ENCODE data around the gene TP73. TPM values are rescaled to one million over a fixed set of nuclear protein-coding genes. Genes with fewer than 3 reads are reported as not detected.
"Not testable (repeated sequence)": the region's sequence is repeated elsewhere in the genome, so short reads cannot be mapped to it uniquely, and the experiment has no call there.

Gene TP73
- total RNA-seq, 1 experiment from 2014 or later = 0.54 TPM

- CTCF ChIA-PET = no interaction called here
- H3K36me3 Mint-ChIP-seq (ENCODE audit: insufficient read depth, unreplicated experiment) = no peaks in the 10 kb centered on the region
- no peak overlapping the region for H3K4me3 Mint-ChIP-seq (ENCODE audit: low read depth, unreplicated experiment)
- no peak overlapping the region for H3K27ac Mint-ChIP-seq (ENCODE audit: unreplicated experiment)
- no peaks in the 10 kb centered on the region for H3K4me1 Mint-ChIP-seq (ENCODE audit: low read depth, unreplicated experiment)
- intact Hi-C loops (cut with micrococcal nuclease; ENCODE audit: unreplicated experiment) = loop anchor here (10.0 kb wide), 1 partner anchor 67 kb away; the partner anchor contains the start of genes TP73 and WRAP73
- no peaks in the 10 kb centered on the region for H3K9me3 Mint-ChIP-seq (ENCODE audit: low read depth, unreplicated experiment)
- no peak for DNase-seq
- H3K27me3 Mint-ChIP-seq (ENCODE audit: unreplicated experiment) = no peaks in the 10 kb centered on the region
- no TSS peak for BruUV-seq (replicated peaks)
- TF ChIP-seq CTCF (IDR thresholded peaks at IDR 0.05; ENCODE audit: unreplicated experiment) = no peak
Observed at GRCh38 chr1:3721955-3722465, 69.7 kb downstream of the TP73 start.

- CTCF ChIA-PET = no interaction called here
- TF ChIP-seq CTCF (IDR thresholded peaks at IDR 0.05; ENCODE audit: unreplicated experiment) = no peak
- Mint-ChIP-seq H3K4me3 (ENCODE audit: low read depth, unreplicated experiment) (no peak overlapping the region), H3K9me3 (ENCODE audit: low read depth, unreplicated experiment) (no peaks in the 10 kb centered on the region), H3K36me3 (ENCODE audit: insufficient read depth, unreplicated experiment) (no peaks in the 10 kb centered on the region), H3K27ac (ENCODE audit: unreplicated experiment) (no peak overlapping the region), H3K27me3 (ENCODE audit: unreplicated experiment) (no peaks in the 10 kb centered on the region), H3K4me1 (ENCODE audit: low read depth, unreplicated experiment) (no peaks in the 10 kb centered on the region)
- BruUV-seq (replicated peaks) = no TSS peak
- intact Hi-C loops (cut with micrococcal nuclease; ENCODE audit: unreplicated experiment) = loop anchor here (10.0 kb wide), 1 partner anchor 68 kb away; the partner anchor contains the start of genes TP73 and WRAP73
- no peak for DNase-seq
Observed at GRCh38 chr1:3722846-3723245, 70.5 kb downstream of the TP73 start.

GRCh38 chr1:3724416-3725030, 72.2 kb downstream of the TP73 start:
- not testable (repeated sequence) for H3K4me3 Mint-ChIP-seq (ENCODE audit: low read depth, unreplicated experiment); H3K4me1 Mint-ChIP-seq (ENCODE audit: low read depth, unreplicated experiment); H3K27ac Mint-ChIP-seq (ENCODE audit: unreplicated experiment); H3K36me3 Mint-ChIP-seq (ENCODE audit: insufficient read depth, unreplicated experiment); BruUV-seq (replicated peaks); H3K27me3 Mint-ChIP-seq (ENCODE audit: unreplicated experiment); H3K9me3 Mint-ChIP-seq (ENCODE audit: low read depth, unreplicated experiment)
- CTCF ChIA-PET = interaction anchor here (0.7 to 1.2 kb wide), 7 partner anchors 29 to 384 kb away, joined by 3 to 6 read pairs (median 4); no protein-coding TSS in a partner anchor
- intact Hi-C loops (cut with micrococcal nuclease; ENCODE audit: unreplicated experiment) = loop anchor here (10.0 kb wide), 1 partner anchor 70 kb away; the partner anchor contains the start of genes TP73 and WRAP73
- DNase-seq = peak; percentile 80
- TF ChIP-seq CTCF (IDR thresholded peaks at IDR 0.05; ENCODE audit: unreplicated experiment) = peak; percentile 82

- no peaks in the 10 kb centered on the region for H3K9me3 Mint-ChIP-seq (ENCODE audit: low read depth, unreplicated experiment)
- no peaks in the 10 kb centered on the region for H3K4me1 Mint-ChIP-seq (ENCODE audit: low read depth, unreplicated experiment)
- H3K27me3 Mint-ChIP-seq (ENCODE audit: unreplicated experiment) = peaks cover 8% of the 10 kb centered on the region
- intact Hi-C loops (cut with micrococcal nuclease; ENCODE audit: unreplicated experiment) = loop anchor here (10.0 kb wide), 1 partner anchor 71 kb away; the partner anchor contains the start of genes TP73 and WRAP73
- CTCF ChIA-PET = no interaction called here
- no peak overlapping the region for H3K4me3 Mint-ChIP-seq (ENCODE audit: low read depth, unreplicated experiment)
- DNase-seq = no peak
- BruUV-seq (replicated peaks) = no TSS peak
- no peak overlapping the region for H3K27ac Mint-ChIP-seq (ENCODE audit: unreplicated experiment)
- H3K36me3 Mint-ChIP-seq (ENCODE audit: insufficient read depth, unreplicated experiment) = no peaks in the 10 kb centered on the region
- no peak for TF ChIP-seq CTCF (IDR thresholded peaks at IDR 0.05; ENCODE audit: unreplicated experiment)
Observed at GRCh38 chr1:3725366-3725765, 73.0 kb downstream of the TP73 start.
